DOHH2 (cell line): ENCODE data around the gene KRTAP10-3.
"Not testable (repeated sequence)": the region's sequence is repeated elsewhere in the genome, so short reads cannot be mapped to it uniquely, and the experiment has no call there.

Experiments
- H3F3A ChIP-seq: fragments of 200-600 bp; sonication (generic), shearing (Covaris generic); 2 replicates; pipeline ENCODE4 v1.6.0; 2016; ENCODE audit warnings: antibody characterized with exemption, mild to moderate bottlenecking; ENCODE audit not compliant: control insufficient read depth, insufficient read depth
- H3K27ac ChIP-seq: fragments of 200-600 bp; sonication (generic); 2 replicates; pipeline ENCODE4 v1.5.1; 2014; ENCODE audit warnings: low read depth, mild to moderate bottlenecking, low read length, moderate library complexity
- H3K27me3 ChIP-seq: fragments of 200-600 bp; sonication (generic); 2 replicates; pipeline ENCODE4 v1.6.1; 2014; ENCODE audit warnings: mild to moderate bottlenecking, low read length, mixed read lengths; ENCODE audit not compliant: control insufficient read depth
- H3K36me3 ChIP-seq: fragments of 200-600 bp; sonication (generic); 2 replicates; pipeline ENCODE4 v1.6.1; 2014; ENCODE audit warnings: mild to moderate bottlenecking, low read length, moderate library complexity, mixed read lengths; ENCODE audit not compliant: control insufficient read depth
- H3K4me1 ChIP-seq: fragments of 200-600 bp; sonication (generic); 2 replicates; pipeline ENCODE4 v1.6.1; 2014; ENCODE audit warnings: mild to moderate bottlenecking, low read length, mixed read lengths; ENCODE audit not compliant: control insufficient read depth
- H3K4me2 ChIP-seq: fragments of 200-600 bp; sonication (generic); 2 replicates; pipeline ENCODE4 v1.6.0; 2014; ENCODE audit warnings: mild to moderate bottlenecking, low read length, moderate library complexity
- H3K4me3 ChIP-seq: fragments of 200-600 bp; sonication (generic); 2 replicates; pipeline ENCODE4 v1.5.1; 2014; ENCODE audit warnings: mild to moderate bottlenecking, low read length, mixed read lengths
- H3K79me2 ChIP-seq: fragments of 200-600 bp; sonication (generic); 2 replicates; pipeline ENCODE4 v1.6.1; 2014; ENCODE audit warnings: mild to moderate bottlenecking, low read length, mixed read lengths; ENCODE audit not compliant: control insufficient read depth
- H3K9me2 ChIP-seq: fragments of 200-600 bp; sonication (generic); replicated peaks from 2 replicates; pipeline ENCODE4 v1.6.1; 2014; ENCODE audit warnings: mild to moderate bottlenecking, low read length, mixed read lengths; ENCODE audit not compliant: control insufficient read depth
- H3K9me3 ChIP-seq: fragments of 200-600 bp; sonication (generic); 2 replicates; pipeline ENCODE4 v1.6.1; 2014; ENCODE audit warnings: antibody characterized with exemption, low read length, mixed read lengths; ENCODE audit not compliant: control insufficient read depth, insufficient read depth
- H4K20me1 ChIP-seq: fragments of 200-600 bp; sonication (generic); 2 replicates; pipeline ENCODE4 v1.6.0; 2014; ENCODE audit warnings: low read depth, mild to moderate bottlenecking, antibody characterized with exemption, low read length, moderate library complexity; ENCODE audit not compliant: control insufficient read depth, insufficient read depth
- CTCF ChIP-seq: fragments of 200-600 bp; sonication (generic); IDR thresholded peaks from one replicate; pipeline ENCODE4 v1.5.1; 2014; ENCODE audit warnings: antibody characterized with exemption, mild to moderate bottlenecking, low read depth, low read length; ENCODE audit not compliant: poor library complexity, severe bottlenecking
- EZH2phosphoT487 ChIP-seq: fragments of 200-600 bp; sonication (generic); IDR thresholded peaks from 2 replicates; pipeline ENCODE4 v1.6.1; 2017; ENCODE audit warnings: borderline replicate concordance, mild to moderate bottlenecking, antibody characterized with exemption, low read length, moderate library complexity, mixed read lengths

The KRTAP10-3 gene

GRCh38 chr21:44603109-44603875 is 44.7 kb upstream of the KRTAP10-3 start:
- H3K27me3 ChIP-seq = no peaks in the 10 kb centered on the region
- no peak overlapping the region for H3K4me2 ChIP-seq
- H3K4me3 ChIP-seq = no peak overlapping the region
- H3K79me2 ChIP-seq = no peaks in the 10 kb centered on the region
- H4K20me1 ChIP-seq = no peaks in the 10 kb centered on the region
- H3K27ac ChIP-seq = no peak overlapping the region
- H3K9me3 ChIP-seq = no peaks in the 10 kb centered on the region
- no peak for TF ChIP-seq EZH2phosphoT487
- no peak for TF ChIP-seq CTCF
- no peaks in the 10 kb centered on the region for H3K9me2 ChIP-seq
- H3K4me1 ChIP-seq = no peaks in the 10 kb centered on the region
- H3F3A ChIP-seq = no peaks in the 10 kb centered on the region
- no peaks in the 10 kb centered on the region for H3K36me3 ChIP-seq

GRCh38 chr21:44602463-44602850 is 43.9 kb upstream of the KRTAP10-3 start:
- no peaks in the 10 kb centered on the region for H3K4me1 ChIP-seq
- H3K4me2 ChIP-seq = no peak overlapping the region
- no peaks in the 10 kb centered on the region for H3K27me3 ChIP-seq
- no peaks in the 10 kb centered on the region for H3K9me3 ChIP-seq
- H3K27ac ChIP-seq = no peak overlapping the region
- TF ChIP-seq CTCF (no peak), EZH2phosphoT487 (no peak)
- no peaks in the 10 kb centered on the region for H4K20me1 ChIP-seq
- H3K36me3 ChIP-seq = no peaks in the 10 kb centered on the region
- H3F3A ChIP-seq = no peaks in the 10 kb centered on the region
- H3K4me3 ChIP-seq = no peak overlapping the region
- no peaks in the 10 kb centered on the region for H3K9me2 ChIP-seq
- no peaks in the 10 kb centered on the region for H3K79me2 ChIP-seq

GRCh38 chr21:44601596-44602462 is 43.2 kb upstream of the KRTAP10-3 start:
- Histone ChIP-seq H3K36me3 (no peaks in the 10 kb centered on the region), H3K79me2 (no peaks in the 10 kb centered on the region), H3K4me3 (no peak overlapping the region), H3F3A (no peaks in the 10 kb centered on the region), H3K27ac (no peak overlapping the region), H3K4me1 (no peaks in the 10 kb centered on the region), H3K4me2 (no peak overlapping the region), H4K20me1 (no peaks in the 10 kb centered on the region), H3K27me3 (no peaks in the 10 kb centered on the region), H3K9me2 (no peaks in the 10 kb centered on the region), H3K9me3 (no peaks in the 10 kb centered on the region)
- TF ChIP-seq CTCF (no peak), EZH2phosphoT487 (no peak)

GRCh38 chr21:44601091-44601490 is 42.5 kb upstream of the KRTAP10-3 start:
- H3K9me3 ChIP-seq, H3K4me2 ChIP-seq, H4K20me1 ChIP-seq, H3K9me2 ChIP-seq, H3K4me3 ChIP-seq, H3K27ac ChIP-seq, H3F3A ChIP-seq, H3K36me3 ChIP-seq, H3K27me3 ChIP-seq, H3K4me1 ChIP-seq, H3K79me2 ChIP-seq: not testable (repeated sequence)

GRCh38 chr21:44600118-44600978 is 41.8 kb upstream of the KRTAP10-3 start, which contains the start of gene KRTAP10-7:
KRTAP10-7 (plus strand) TSS chr21:44600597; CDS start chr21:44600622, 25 bp downstream.
- H3F3A ChIP-seq, H3K4me3 ChIP-seq, H3K27me3 ChIP-seq, H3K4me2 ChIP-seq, H4K20me1 ChIP-seq, H3K9me3 ChIP-seq, H3K27ac ChIP-seq, H3K36me3 ChIP-seq, H3K79me2 ChIP-seq, H3K9me2 ChIP-seq, H3K4me1 ChIP-seq: not testable (repeated sequence)
